ENCODE measurements around the gene CENPT.
A peak's percentile ranks its signal among the peaks of the same experiment; 100 is the strongest.
"Not testable (repeated sequence)": the region's sequence is repeated elsewhere in the genome, so short reads cannot be mapped to it uniquely, and the experiment has no call there.

Gene CENPT

DNA sequence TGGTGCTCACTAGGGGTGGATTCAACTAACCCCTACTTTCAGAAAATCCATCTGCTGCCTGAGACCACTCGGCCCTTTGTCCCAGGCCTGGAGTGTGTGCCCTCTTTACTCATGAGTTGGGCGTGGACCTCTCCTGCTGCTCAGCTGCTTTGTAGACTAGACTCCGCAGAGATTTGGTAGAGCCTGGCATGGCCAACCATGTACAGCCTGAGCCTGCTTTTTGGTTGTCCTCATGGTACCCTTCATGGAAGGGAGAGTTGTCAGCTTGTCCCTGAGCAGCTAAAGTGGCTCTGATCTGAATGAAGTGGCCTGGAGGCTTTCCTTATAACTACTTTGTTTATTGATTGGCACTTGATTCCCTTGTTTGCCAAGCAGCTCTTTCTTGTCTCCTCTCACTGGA lies 26.9 kb upstream of the CENPT start:
- no peak for DNase-seq

DNA sequence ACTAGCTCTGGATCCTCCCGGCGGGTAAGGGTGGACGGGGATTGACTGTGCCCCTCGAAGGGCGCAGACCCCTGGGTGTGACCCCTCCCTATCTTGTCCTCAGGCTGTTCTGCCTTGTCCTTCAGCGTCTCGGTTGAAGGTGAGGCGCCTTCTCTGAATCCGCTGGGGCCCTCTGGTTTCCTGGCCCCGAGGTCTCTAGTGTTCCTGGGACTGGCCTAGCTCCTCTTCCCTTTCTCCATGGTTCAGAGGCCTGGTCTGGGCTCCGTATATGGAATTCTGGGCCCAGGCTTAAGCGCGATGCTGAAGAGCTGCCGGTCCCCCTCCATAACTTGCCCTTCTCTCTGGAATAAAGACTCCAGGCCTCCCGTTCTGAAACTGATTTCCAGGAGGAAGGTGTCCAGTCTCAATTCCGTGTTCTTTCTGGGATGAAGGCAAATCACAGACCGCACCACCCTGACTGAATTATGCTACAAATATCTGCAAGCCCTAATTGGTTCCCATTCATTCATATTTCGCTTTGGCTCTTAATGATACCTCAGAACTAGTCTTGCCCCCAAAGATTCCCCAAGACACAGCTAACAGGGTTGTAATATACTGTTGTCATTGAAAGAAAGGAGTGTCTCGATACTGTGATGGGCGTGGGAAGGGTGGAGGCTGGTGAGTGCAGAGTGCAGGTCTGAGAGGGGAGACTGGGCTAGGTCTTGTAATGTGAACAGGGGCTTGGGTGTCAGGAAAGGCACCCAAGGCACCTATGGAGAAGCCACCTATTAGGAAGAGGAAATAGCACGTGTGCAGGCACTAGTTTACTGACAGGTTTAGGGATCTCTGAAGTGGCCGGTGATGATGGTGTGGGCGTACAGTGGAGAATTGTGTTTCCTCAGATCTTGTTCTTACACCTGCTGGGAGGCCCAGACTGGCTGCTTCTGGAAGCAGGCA lies 26.2 kb upstream of the CENPT start:
- DNase-seq: no peak

DNA sequence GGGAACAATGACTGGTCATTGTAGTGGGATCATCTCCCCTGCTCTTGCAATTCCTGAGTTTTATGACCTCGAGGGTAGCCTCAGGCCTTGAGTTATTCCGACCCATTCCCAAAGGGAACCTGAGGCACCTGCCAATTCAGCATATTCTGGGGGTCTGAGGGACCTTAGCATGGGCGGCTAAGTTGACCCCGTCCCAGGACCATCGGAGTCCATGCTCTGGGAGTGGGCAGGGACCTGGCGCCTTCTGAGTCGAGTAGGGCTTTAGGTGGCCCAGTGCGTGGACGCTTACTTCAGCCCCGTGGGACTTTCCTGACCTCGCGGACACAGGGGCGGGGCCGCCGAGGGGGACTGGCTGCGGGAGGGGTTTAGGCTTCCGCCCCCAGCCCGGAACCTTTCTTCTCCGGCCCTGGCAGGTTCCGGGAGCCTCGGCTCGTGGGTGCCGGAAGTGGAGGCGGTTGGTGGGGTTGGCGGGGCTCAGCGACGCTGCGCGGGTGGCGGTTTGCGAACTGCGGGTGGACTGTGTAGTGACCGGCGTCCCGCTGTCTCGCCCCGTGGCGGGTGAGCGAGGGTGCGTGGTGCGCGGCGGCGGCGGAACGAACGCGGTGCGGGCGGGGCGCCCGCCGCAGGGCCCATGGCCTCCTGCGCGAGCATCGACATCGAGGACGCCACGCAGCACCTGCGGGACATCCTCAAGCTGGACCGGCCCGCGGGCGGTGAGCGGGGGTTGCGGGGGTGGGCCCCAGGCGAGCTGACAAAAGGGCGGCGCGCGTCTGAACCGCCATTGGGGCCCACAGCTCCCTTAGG lies 25.3 kb upstream of the CENPT start, which contains the start of gene EDC4:
Gene EDC4, plus strand, starts transcription at position 422 of the 804 bp plus-strand sequence. Its CDS starts 210 bp downstream, at position 632.
- DNase-seq: peak; percentile 65

DNA sequence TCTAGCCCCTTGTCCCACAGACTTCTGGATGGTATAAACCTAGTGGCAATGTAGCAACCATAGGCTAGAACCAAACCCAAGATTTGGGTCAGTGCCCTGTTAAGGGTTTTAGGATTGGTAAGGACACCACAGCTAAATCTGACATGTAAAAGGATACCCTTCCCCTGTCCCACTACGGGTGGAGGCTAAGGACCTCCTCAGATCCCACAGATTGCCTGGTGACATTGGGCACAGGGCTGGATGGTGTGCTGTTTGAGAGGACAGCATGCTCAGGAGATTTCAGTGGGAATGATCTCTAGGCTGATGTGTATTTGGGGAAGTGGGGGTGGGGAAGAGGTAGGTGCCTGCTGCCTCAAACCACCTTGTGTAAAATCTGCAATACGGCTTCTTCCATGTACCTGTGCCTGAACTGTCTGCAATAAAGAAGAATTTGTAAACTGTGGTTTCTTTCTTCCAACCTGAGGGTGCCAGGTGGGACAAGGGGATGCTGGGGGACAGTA lies 24.7 kb upstream of the CENPT start:
- no peak for DNase-seq

DNA sequence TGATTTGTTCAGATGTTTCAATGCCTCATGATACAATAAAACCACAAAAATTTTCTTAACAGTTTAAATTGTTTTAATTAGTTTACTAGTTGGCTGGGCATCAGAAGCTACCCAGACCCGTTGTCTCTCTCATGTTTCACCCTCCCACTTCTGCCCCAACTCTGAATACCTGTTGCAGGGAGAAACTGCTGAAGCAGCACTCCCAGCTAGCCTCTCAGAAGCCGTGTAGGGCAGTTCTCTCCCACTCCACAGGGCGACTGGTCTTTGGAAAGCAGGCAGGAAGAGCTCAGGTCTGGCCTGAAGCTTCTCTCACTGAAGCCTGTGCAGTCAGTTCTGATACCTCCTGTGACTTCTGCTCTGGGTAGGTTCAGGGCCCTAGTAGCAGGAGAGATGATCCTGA lies 23.8 kb upstream of the CENPT start:
- DNase-seq: no peak

DNA sequence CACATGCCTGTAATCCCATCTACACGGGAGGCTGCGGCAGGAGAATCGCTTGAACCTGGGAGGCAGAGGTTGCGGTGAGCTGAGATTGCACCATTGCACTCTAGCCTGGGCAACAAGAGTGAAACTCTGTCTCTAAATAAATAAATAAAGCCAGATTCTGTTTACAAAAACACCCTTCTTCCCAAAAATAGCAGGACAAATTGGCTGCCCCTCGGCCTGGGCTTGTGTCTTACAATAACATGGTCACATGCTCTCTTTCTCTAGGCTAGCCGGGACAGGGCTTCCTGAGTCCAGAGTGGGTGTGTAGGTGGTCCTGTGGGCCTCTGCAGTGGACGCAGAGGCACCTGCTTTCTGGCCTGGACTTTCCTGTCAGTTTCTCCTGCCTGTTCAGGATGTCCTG lies 22.2 kb upstream of the CENPT start:
- no peak for DNase-seq

- DNase-seq: no peak
These were observed 20.8 kb upstream of the CENPT start for GRCh38 chr16:67868290-67868689.

DNA sequence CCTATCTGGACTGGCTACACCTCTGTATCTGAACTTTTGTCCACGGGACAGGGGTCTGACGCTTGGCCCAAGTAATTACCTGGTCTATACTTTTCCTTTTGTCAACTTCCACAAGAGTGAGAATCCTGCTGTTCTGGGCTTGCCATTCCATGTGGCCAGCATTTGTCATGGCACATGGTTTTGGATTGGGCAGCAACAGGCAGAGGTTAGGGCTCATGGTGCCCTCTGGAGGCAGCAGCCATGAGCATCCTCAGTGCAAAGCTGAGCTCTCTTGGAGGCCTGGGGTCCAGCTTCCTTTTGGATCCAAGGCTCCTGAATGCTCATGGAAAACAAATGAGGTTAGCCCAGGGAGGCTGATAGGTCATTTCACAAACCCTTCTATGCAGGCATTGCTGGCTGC lies 17.8 kb upstream of the CENPT start:
- DNase-seq: no peak

DNA sequence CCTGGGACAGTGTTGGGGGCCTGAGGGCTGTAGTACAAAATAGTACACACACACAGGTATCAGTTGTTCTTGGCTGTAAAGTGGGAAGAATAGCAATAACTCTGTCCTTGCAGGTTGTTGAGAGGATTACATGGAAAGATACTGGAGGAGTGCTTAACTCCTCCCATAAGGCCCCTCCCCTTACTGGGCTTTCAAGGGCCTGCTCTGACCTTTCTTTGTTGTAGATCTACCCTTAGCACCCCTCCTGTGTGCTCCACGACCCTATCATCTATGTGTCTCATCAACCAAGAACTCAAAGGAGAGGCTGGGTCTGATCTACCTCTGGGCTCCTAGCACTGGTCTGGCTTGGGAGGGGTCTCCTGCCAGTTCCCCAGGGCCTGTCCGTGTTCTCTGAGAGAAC lies 17.1 kb upstream of the CENPT start:
- DNase-seq: no peak

GRCh38 chr16:67864044-67864443 lies 16.6 kb upstream of the CENPT start:
- DNase-seq: not testable (repeated sequence)

DNA sequence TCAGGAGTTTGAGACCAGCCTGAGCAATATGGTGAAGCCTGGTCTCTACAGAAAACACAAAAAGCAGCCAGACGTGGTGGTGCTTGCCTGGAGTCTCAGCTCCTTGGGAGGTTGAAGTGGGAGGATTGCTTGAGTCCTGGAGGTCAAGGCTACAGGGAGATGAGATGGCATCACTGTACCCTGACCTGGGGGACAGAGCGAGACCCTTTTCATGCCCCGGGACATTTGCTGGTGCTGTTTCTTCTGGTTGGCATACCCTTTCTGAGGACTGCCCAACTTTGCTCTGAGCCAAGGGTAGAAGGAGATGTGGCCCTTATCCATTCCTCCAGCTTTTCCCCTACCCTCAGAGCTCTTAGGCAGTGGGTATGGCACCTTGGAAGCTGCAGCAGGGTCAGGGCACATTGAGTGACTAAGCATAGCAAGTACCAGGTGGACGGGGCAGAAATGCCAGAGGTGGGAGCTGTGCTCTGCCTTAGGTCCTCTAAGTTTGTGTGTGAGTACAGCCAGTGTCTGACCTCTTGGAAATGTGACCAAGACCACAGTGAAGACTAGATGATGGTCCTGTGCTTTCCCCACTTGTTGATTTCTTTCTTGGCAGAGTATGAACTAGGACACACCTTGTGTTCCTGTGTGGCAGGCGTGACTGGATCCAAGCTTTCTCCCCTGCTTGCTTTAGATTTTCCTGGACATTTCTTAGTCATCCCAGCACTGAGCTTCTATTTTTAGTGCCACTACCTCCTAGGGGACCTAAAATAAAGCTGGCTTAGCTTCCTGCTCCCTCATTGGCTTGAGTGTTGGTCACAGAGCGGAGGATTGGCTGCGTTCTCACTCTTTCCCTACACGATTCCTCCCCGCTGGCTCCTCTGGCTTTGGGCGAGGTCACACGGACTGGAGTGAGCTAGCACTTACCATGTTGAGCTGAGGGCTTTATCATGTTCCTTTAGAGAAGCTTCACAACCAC lies 15.4 kb upstream of the CENPT start:
- DNase-seq: peak; percentile 57

DNA sequence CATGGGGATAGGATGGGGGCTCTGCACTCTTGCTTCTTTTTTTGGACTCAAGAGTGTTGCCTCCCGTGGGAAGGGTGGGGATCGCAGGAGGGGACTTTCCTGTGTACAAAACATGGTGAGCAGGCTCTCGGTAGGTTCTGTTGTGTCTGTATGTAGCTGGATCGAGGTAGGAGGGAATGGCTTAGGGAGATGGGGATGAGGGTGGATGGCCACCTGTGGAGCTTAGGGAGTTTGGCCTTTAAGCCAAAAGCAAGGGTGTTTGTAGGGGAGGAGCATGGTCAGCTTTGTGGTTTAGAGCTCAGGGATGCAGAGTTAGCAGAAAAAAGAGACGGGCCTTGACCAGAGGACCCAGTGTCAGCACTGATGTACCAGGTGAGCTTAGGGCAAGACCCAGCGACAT lies 14.4 kb upstream of the CENPT start:
- DNase-seq: no peak

GRCh38 chr16:67860589-67861398 lies 13.3 kb upstream of the CENPT start:
- no peak for DNase-seq

DNA sequence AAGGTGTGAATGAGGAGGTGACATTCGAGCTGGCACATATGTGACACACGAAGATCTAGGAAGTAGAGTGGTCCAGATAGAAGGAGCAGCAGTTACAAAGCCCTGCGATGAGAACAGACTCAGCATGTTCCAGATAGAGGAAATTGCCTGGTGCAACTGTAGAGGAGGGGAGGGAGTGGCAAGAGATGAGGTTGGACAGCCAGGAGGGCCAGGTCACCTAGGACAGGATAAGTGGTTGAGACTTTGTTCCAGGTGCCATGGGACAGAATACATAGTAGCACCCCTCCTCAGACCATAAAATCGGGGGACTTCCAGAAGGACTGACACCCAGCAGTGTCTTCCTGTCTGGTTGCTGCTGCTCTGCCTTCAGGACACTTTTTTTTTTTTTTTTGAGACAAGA lies 11.0 kb upstream of the CENPT start:
- no peak for DNase-seq

- DNase-seq: peak; percentile 49
These were observed 10.2 kb upstream of the CENPT start for GRCh38 chr16:67857547-67858233.

DNA sequence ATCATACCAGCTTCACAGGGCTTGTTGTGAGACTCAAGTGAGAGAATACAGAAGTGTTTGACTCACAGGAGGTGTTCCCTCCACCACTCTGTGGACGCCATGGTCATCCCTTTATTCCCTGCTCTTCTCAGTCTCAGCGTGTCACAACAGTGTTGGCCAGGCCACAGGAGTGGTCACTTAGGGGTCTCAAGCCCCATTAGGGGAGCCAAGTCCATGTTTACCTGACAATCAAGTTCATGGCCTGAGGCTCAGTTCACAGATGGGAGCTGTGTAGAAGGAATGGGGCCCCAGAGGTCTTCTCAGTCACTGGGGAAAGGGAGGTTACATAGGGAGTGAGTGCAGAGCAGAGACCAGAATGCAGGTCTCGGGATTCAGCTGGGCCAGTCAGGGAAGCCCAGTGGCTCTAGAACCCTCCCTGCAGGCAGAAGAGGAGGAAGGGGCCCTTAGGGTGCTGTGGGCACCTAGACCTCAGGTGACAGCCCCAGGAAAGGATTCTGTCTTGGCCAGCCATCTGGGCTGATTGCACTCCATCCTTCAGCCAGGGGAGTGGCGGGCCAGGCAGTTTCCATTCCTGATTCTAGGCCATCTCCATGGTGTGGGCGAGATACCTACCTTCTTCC lies 9.5 kb upstream of the CENPT start:
- no peak for DNase-seq

GRCh38 chr16:67855789-67856188 lies 8.3 kb upstream of the CENPT start:
- no peak for DNase-seq

GRCh38 chr16:67853670-67854069 lies 6.2 kb upstream of the CENPT start:
- no peak for DNase-seq

- DNase-seq: no peak
These were observed 625 bp upstream of the CENPT start for GRCh38 chr16:67848118-67848517.

DNA sequence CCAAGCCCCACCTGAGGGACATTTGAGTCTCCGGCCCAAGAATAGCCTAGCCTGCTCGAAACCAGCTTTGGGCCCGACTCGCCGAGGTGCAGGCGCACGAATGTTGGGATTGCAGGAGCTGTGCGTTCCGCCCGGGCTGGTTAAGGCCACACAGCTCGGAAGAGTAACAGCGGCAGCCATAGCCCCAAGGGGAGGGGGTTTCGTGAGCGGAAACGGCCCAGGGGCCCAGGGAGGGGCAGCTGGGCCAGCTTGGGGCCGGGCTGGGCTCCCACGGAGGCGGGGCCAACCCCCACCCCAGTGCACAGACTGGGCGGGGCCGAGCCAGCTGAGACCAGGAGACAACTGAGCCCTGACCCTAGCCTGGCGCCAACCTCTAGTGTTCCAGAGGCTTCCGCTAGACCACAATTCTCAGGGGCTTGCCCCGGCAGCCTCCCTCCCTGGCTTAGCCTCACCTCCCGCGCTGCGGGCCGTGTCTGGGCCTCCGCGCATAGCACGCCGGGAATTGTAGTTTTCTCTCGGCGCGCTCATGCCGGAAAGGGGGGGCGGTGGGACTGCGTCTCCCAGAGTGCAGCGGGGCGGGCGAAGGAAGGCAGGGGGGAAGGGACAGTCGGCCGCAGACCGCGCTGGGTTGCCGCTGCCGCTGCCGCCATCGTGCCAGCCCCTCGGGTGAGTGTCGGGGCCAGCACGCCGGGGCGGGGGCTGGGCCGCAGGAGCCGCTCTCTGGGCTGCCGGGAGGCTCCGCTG lies 1.0 kb downstream of the CENPT start, which contains the start of gene NUTF2:
Gene NUTF2, plus strand, starts transcription at position 614 of the 744 bp plus-strand sequence. CDS start 18,198 bp downstream, outside the sequence.
- peak; percentile 93 for DNase-seq
